HepG2 (cell line): ENCODE measurements around the gene TMEM106B. TPM values are rescaled to one million over a fixed set of nuclear protein-coding genes. Genes with fewer than 3 reads are reported as not detected.

Source experiments
- ATAC-seq: fragments of 200-7000 bp; cut with Tn5 transposase; 3 replicates; pipeline ENCODE4 v1.9.1; 2020; ENCODE audit warnings: mild to moderate bottlenecking, moderate library complexity
- BruUV-seq: library from RNA; stranded (reverse); fragments of 400-500 nt; replicated peaks from 2 replicates; lab custom pipeline; 2021; lab: Mats Ljungman, UMichigan
- CTCF ChIA-PET: fragments of 300-600 bp; formaldehyde crosslinking; extraction: SDS; loops from one replicate; lab custom pipeline; 2021; ENCODE audit warnings: low total read pairs, inconsistent platforms, low intra/inter-chr PET ratio; lab: Yijun Ruan, JAX
- POLR2A ChIA-PET: fragments of 350-600 bp; sonication (Branson Sonifier 250); formaldehyde crosslinking; loops from one replicate; lab custom pipeline; 2020; ENCODE audit warnings: antibody characterized with exemption, inconsistent platforms; lab: Yijun Ruan, JAX
- DNase-seq: peaks from one replicate; pipeline ENCODE4 v3.0.0-alpha.2; 2015; ENCODE audit warnings: low spot score
- FAIRE-seq: peaks from 3 replicates; lab custom pipeline; 2011; peaks lifted over from hg19 to GRCh38; lab: Jason Lieb, UNC
- H2AFZ ChIP-seq: one replicate; pipeline ENCODE4 v1.6.1; 2011; ENCODE audit warnings: low read length, inconsistent platforms
- H3K27ac ChIP-seq: fragments of 300-600 bp; 3 replicates; pipeline ENCODE4 v1.8.0; 2011; ENCODE audit warnings: mixed run types, mild to moderate bottlenecking, mixed read lengths, low read length, inconsistent platforms; ENCODE audit not compliant: insufficient read depth; ENCODE audit errors: extremely low read length
- H3K27me3 ChIP-seq, 2 experiments: fragments of 200-600 bp in 1 of 2; 2 replicates in 1 of 2; 3 replicates in 1 of 2; pipeline versions ENCODE4 v1.6.0 to v1.8.0; 2011; ENCODE audit warnings: low read length in 2 of 2, mild to moderate bottlenecking in 2 of 2, moderate library complexity in 2 of 2, inconsistent platforms in 1 of 2; ENCODE audit not compliant: insufficient read depth in 2 of 2, control insufficient read depth in 1 of 2
- H3K36me3 ChIP-seq, 2 experiments: fragments of 200-600 bp in 1 of 2; replicated peaks in 1 of 2; 2 replicates in 1 of 2; 3 replicates in 1 of 2; pipeline versions ENCODE4 v1.5.1 to v1.8.0; 2011; ENCODE audit warnings: low read length in 2 of 2, inconsistent platforms in 1 of 2; ENCODE audit not compliant: insufficient read depth in 2 of 2, control insufficient read depth in 1 of 2
- H3K4me1 ChIP-seq: 2 replicates; pipeline ENCODE4 v1.5.1; 2012; ENCODE audit warnings: low read length, inconsistent platforms; ENCODE audit not compliant: insufficient read depth
- H3K4me2 ChIP-seq: 2 replicates; pipeline ENCODE4 v1.6.0; 2011; ENCODE audit warnings: low read depth, low read length, inconsistent platforms
- H3K4me3 ChIP-seq, 3 experiments: fragments of 200-600 bp in 1 of 3; sonication (generic), shearing (Covaris generic) in 1 of 3; replicated peaks in 1 of 3; 2 replicates each; pipeline ENCODE4 v1.5.1; 2011 to 2016; ENCODE audit warnings: low read length in 3 of 3, inconsistent platforms in 2 of 3, low read depth in 2 of 3, mild to moderate bottlenecking in 2 of 3, control low read depth in 1 of 3, mixed read lengths in 1 of 3; ENCODE audit not compliant: insufficient read depth in 1 of 3
- H3K79me2 ChIP-seq: one replicate; pipeline ENCODE4 v1.6.1; 2011; ENCODE audit warnings: low read length, inconsistent platforms; ENCODE audit not compliant: insufficient read depth
- H3K9ac ChIP-seq: 2 replicates; pipeline ENCODE4 v1.6.0; 2011; ENCODE audit warnings: mild to moderate bottlenecking, low read depth, low read length, inconsistent platforms; ENCODE audit not compliant: insufficient read depth
- H3K9me3 ChIP-seq: 2 replicates; pipeline ENCODE4 v1.5.1; 2012; ENCODE audit warnings: mild to moderate bottlenecking, low read length
- H4K20me1 ChIP-seq: 2 replicates; pipeline ENCODE4 v1.6.0; 2011; ENCODE audit warnings: inconsistent platforms, mild to moderate bottlenecking, low read length, moderate library complexity; ENCODE audit not compliant: insufficient read depth
- ARNT2 ChIP-seq: sonication (generic); formaldehyde crosslinking; IDR thresholded peaks from 2 replicates; pipeline ENCODE4 v1.8.0; 2022; ENCODE audit warnings: mild to moderate bottlenecking, low read depth, missing genetic modification reagents, moderate library complexity
- ATF1 ChIP-seq: IDR thresholded peaks from 2 replicates; pipeline ENCODE4 v1.6.1; 2016; ENCODE audit warnings: mild to moderate bottlenecking, control low read depth
- CBFB ChIP-seq: sonication (generic); formaldehyde crosslinking; IDR thresholded peaks from 2 replicates; pipeline ENCODE4 v1.4.0; 2020; ENCODE audit warnings: missing genetic modification reagents
- FLYWCH1 ChIP-seq: sonication (generic); formaldehyde crosslinking; IDR thresholded peaks from 2 replicates; pipeline ENCODE4 v1.8.1; 2023; ENCODE audit warnings: mild to moderate bottlenecking, missing genetic modification reagents
- FOXJ3 ChIP-seq: sonication (generic); formaldehyde crosslinking; IDR thresholded peaks from 2 replicates; pipeline ENCODE4 v1.4.0; 2020; ENCODE audit warnings: missing genetic modification reagents, mild to moderate bottlenecking, borderline replicate concordance
- RARG ChIP-seq: sonication (generic); formaldehyde crosslinking; IDR thresholded peaks from 2 replicates; pipeline ENCODE4 v1.4.0; 2020; ENCODE audit warnings: low read depth, mild to moderate bottlenecking, missing genetic modification reagents
- STAT5B ChIP-seq: sonication (generic); formaldehyde crosslinking; IDR thresholded peaks from 2 replicates; pipeline ENCODE4 v1.4.0; 2020; ENCODE audit warnings: missing genetic modification reagents
- THAP11 ChIP-seq: IDR thresholded peaks from 2 replicates; pipeline ENCODE4 v1.6.1; 2016; ENCODE audit warnings: missing biosample characterization, missing genetic modification reagents
- ZNF234 ChIP-seq: sonication (generic); formaldehyde crosslinking; conservative IDR thresholded peaks from 2 replicates; pipeline ENCODE4 v1.5.1; 2020; ENCODE audit warnings: mild to moderate bottlenecking, missing genetic modification reagents
- ZNF530 ChIP-seq: sonication (generic); formaldehyde crosslinking; IDR thresholded peaks from 2 replicates; pipeline ENCODE4 v1.5.0; 2020; ENCODE audit warnings: low read depth, mild to moderate bottlenecking, missing genetic modification reagents
- WGBS: methylation state at CpG from one replicate; pipeline ENCODE4 v1.1.6; 2017; ENCODE audit warnings: low lambda C conversion rate; 5-methylcytosine and 5-hydroxymethylcytosine counted together
- in situ Hi-C: cut with HindIII; loops from 2 replicates; pipeline ENCODE4 v1.10.0; 2017; ENCODE audit warnings: low pct_unique_long_range_greater_than_20kb; ENCODE audit not compliant: extremely low pct_ligation_motif_present
- intact Hi-C: fragments of 100-400 bp; cut with micrococcal nuclease; formaldehyde crosslinking; loops from one replicate; pipeline ENCODE4 v1.10.0; 2022; ENCODE audit not compliant: unreplicated experiment
- polyA plus RNA-seq, 8 experiments: library from polyadenylated mRNA; depleted of rRNA in 3 of 8; stranded (reverse) in 7 of 8; unstranded in 1 of 8; fragments of >200 nt; fragmentation: Illumina TruSeq in 4 of 8; extraction: Trizol in 4 of 8; gene quantifications; 2 replicates each; pipeline versions ENCODE4 v1.2.1 to v1.2.3, GENCODE V29; 2011 to 2016; ENCODE audit warnings: low read depth in 4 of 8, missing spikeins in 1 of 8, mixed read lengths in 1 of 8; ENCODE audit not compliant: insufficient read depth in 1 of 8
- total RNA-seq, 5 experiments: library from RNA; depleted of rRNA; stranded (reverse); fragments of >200 nt; fragmentation: Illumina TruSeq; extraction: Trizol; gene quantifications; 2 replicates each; pipeline ENCODE4 v1.2.3, GENCODE V29; 2016; ENCODE audit warnings: low read depth in 1 of 5
- TF ChIP-seq, protein P1 (sequence below): sonication (generic); formaldehyde crosslinking; IDR thresholded peaks from 2 replicates; pipeline ENCODE4 v1.4.0; 2020; ENCODE audit warnings: missing genetic modification reagents
- TF ChIP-seq, protein P2 (sequence below): sonication (generic); formaldehyde crosslinking; IDR thresholded peaks from 2 replicates; pipeline ENCODE4 v1.5.0; 2020; ENCODE audit warnings: mild to moderate bottlenecking, missing genetic modification reagents
- TF ChIP-seq, protein P3 (sequence below): sonication (generic); formaldehyde crosslinking; IDR thresholded peaks from 2 replicates; pipeline ENCODE4 v1.4.0; 2020; ENCODE audit warnings: missing genetic modification reagents, borderline replicate concordance

TMEM106B gene
- total and polyA plus RNA-seq, 2 of the 13 experiments (the other 11 are each of a cell fraction or from before 2014, with no cell fraction given), result 16.8 to 25.1 TPM

DNA sequence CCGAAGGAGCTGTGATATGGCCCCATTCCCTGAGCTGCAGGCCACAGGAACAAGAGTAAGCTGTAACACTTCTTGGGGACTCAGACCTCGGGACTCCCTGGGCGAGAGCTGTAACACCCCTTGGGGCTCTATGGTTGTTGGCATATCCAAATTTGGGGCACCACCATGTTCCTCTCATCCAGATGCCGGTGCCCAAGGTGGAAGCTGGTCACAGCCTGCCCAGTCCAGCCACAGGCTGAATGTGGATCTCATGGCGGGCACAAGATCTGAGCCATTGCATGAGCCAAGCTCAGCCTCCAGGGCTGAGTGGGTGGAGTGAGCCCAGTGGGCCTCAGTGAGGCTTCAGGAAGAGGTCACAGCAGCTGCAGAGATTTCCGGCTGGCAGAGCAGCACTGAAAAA lies 78.9 kb downstream of the TMEM106B start:
- no peak overlapping the region for H3K4me2 ChIP-seq
- POLR2A ChIA-PET, result no interaction called here
- H3K27me3 ChIP-seq, result no peaks in the 10 kb centered on the region
- no peak overlapping the region for H2AFZ ChIP-seq
- intact Hi-C loops (no loop called here), in situ Hi-C loops (no loop called here)
- 33% methylated on average over 2 of the region's 6 CpGs for WGBS
- FAIRE-seq (no peak), DNase-seq (no peak), ATAC-seq (no peak)
- H3K9me3 ChIP-seq, result peaks cover 19% of the 10 kb centered on the region
- H3K4me3 ChIP-seq, result no peak overlapping the region
- no peaks in the 10 kb centered on the region for H3K79me2 ChIP-seq
- CTCF ChIA-PET, result no interaction called here
- BruUV-seq, result no TSS peak
- H3K36me3 ChIP-seq, result no peaks in the 10 kb centered on the region
- no peaks in the 10 kb centered on the region for H3K4me1 ChIP-seq
- H3K27ac ChIP-seq, result no peak overlapping the region
- TF ChIP-seq, protein P1, sequence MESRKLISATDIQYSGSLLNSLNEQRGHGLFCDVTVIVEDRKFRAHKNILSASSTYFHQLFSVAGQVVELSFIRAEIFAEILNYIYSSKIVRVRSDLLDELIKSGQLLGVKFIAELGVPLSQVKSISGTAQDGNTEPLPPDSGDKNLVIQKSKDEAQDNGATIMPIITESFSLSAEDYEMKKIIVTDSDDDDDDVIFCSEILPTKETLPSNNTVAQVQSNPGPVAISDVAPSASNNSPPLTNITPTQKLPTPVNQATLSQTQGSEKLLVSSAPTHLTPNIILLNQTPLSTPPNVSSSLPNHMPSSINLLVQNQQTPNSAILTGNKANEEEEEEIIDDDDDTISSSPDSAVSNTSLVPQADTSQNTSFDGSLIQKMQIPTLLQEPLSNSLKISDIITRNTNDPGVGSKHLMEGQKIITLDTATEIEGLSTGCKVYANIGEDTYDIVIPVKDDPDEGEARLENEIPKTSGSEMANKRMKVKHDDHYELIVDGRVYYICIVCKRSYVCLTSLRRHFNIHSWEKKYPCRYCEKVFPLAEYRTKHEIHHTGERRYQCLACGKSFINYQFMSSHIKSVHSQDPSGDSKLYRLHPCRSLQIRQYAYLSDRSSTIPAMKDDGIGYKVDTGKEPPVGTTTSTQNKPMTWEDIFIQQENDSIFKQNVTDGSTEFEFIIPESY (CRISPR knock-in tag), result no peak
- no peak for TF ChIP-seq ZNF234 (CRISPR knock-in tag)
- TF ChIP-seq THAP11 (CRISPR knock-in tag), result no peak
- TF ChIP-seq ARNT2 (CRISPR knock-in tag), result no peak
- no peak for TF ChIP-seq RARG (CRISPR knock-in tag)
- no peak for TF ChIP-seq FLYWCH1 (CRISPR knock-in tag)
- TF ChIP-seq, protein P2, sequence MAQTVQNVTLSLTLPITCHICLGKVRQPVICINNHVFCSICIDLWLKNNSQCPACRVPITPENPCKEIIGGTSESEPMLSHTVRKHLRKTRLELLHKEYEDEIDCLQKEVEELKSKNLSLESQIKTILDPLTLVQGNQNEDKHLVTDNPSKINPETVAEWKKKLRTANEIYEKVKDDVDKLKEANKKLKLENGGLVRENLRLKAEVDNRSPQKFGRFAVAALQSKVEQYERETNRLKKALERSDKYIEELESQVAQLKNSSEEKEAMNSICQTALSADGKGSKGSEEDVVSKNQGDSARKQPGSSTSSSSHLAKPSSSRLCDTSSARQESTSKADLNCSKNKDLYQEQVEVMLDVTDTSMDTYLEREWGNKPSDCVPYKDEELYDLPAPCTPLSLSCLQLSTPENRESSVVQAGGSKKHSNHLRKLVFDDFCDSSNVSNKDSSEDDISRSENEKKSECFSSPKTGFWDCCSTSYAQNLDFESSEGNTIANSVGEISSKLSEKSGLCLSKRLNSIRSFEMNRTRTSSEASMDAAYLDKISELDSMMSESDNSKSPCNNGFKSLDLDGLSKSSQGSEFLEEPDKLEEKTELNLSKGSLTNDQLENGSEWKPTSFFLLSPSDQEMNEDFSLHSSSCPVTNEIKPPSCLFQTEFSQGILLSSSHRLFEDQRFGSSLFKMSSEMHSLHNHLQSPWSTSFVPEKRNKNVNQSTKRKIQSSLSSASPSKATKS (CRISPR knock-in tag), result no peak
- TF ChIP-seq FOXJ3 (CRISPR knock-in tag), result no peak
- TF ChIP-seq ATF1, result no peak
- no peak for TF ChIP-seq ZNF530
- TF ChIP-seq, protein P3, sequence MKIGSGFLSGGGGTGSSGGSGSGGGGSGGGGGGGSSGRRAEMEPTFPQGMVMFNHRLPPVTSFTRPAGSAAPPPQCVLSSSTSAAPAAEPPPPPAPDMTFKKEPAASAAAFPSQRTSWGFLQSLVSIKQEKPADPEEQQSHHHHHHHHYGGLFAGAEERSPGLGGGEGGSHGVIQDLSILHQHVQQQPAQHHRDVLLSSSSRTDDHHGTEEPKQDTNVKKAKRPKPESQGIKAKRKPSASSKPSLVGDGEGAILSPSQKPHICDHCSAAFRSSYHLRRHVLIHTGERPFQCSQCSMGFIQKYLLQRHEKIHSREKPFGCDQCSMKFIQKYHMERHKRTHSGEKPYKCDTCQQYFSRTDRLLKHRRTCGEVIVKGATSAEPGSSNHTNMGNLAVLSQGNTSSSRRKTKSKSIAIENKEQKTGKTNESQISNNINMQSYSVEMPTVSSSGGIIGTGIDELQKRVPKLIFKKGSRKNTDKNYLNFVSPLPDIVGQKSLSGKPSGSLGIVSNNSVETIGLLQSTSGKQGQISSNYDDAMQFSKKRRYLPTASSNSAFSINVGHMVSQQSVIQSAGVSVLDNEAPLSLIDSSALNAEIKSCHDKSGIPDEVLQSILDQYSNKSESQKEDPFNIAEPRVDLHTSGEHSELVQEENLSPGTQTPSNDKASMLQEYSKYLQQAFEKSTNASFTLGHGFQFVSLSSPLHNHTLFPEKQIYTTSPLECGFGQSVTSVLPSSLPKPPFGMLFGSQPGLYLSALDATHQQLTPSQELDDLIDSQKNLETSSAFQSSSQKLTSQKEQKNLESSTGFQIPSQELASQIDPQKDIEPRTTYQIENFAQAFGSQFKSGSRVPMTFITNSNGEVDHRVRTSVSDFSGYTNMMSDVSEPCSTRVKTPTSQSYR (CRISPR knock-in tag), result no peak
- no peak for TF ChIP-seq STAT5B (CRISPR knock-in tag)
- no peak for TF ChIP-seq CBFB (CRISPR knock-in tag)
- no peaks in the 10 kb centered on the region for H4K20me1 ChIP-seq
- no peak overlapping the region for H3K9ac ChIP-seq
